Activated CD8-positive, alpha-beta memory T cell treated with anti-CD3 and anti-CD28 coated beads for 24 hours (primary cell): ENCODE measurements around the gene TEX13D.
A peak's percentile ranks its signal among the peaks of the same experiment; 100 is the strongest.
"Not testable (repeated sequence)": the region's sequence is repeated elsewhere in the genome, so short reads cannot be mapped to it uniquely, and the experiment has no call there.

Experiments used
- DNase-seq: peaks from one replicate; pipeline ENCODE4 v3.0.0-alpha.2; 2020

Gene TEX13D

DNA sequence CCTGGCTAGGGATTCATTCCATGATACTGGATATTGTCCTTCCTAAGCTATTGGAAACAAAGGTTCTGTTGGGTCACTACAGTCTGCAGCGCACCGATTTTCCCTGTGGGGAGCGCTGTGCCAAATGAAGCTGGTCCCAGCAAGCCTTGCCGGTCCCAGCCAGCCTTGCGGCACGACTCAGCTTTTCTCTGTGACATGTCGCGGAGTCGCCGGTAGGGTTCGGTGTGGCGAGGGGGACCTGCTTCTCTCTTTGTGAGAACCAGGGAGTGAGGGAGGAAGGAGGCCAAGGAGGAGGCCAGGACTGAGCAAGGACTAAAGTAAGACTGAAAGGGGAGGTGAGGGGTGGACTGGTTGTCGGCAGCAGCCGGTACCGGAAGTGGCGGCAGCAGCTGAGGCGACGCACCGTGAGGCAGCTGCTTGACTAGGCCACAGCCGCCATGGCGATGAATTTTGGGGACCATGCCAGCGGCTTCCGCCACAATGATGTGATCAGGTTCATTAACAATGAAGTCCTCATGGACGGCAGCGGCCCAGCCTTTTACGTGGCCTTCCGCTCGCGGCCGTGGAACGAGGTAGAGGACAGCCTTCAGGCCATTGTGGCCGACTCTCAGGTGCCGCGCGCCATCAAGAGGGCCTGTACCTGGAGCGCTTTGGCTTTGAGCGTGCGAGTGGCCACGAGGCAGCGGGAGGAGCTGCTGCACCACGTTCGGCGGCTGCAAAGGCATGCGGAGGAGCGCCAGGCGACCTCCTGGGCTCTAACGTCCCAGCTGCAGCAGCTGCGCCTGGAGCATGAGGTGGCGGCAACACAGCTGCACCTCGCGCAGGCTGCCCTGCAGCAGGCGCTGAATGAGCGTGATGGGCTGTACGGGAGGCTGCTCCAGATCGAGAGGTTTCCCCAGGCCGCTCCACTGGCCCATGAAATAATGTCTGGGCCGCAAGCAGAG lies at the start of gene TEX13D:
TSS of gene TEX13D (plus strand) at position 180 of the 944 bp plus-strand sequence. CDS start at position 438, 258 bp downstream.
- DNase-seq = no peak

DNA sequence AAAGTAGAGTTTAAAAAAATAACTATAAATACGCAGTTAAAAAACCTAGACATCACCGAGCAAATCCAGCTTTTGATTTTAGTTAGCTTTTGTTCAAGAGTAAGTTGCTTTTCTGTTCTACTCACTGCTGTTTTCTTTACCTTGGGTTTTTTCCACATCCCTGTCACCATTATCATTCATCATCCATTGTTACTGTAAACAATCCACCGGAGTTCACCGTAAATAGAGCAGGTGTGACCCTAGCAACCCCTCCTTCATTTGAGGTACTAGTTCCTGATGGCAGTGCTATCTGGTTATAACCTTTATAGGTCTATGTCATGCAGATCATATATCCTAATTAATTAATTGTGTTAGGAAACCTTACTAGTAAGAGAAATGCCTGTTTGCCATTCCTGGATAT lies 43.0 kb upstream of the TEX13D start:
- no peak for DNase-seq

DNA sequence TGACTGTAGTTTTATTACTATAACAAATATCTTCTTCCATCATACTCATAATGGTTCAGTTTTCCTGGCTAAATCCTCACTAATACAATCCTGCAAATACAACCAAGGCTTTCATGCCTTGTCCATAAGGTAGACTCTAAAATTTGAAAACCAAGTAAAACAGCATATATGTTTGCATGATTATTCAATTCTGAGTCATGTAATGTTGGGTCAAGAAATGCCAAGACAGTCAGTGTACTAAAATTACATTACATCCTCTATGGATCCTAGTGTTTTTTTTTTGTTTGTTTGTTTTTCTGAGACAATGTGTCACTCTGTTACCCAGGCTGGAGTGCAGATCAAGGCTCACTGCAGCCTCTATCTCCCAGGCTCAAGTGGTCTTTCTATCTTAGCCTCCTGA lies 38.6 kb upstream of the TEX13D start:
- DNase-seq = no peak

- DNase-seq = not testable (repeated sequence)
Measured at GRCh38 chrX:124299323-124299722, 33.1 kb upstream of the TEX13D start.

DNA sequence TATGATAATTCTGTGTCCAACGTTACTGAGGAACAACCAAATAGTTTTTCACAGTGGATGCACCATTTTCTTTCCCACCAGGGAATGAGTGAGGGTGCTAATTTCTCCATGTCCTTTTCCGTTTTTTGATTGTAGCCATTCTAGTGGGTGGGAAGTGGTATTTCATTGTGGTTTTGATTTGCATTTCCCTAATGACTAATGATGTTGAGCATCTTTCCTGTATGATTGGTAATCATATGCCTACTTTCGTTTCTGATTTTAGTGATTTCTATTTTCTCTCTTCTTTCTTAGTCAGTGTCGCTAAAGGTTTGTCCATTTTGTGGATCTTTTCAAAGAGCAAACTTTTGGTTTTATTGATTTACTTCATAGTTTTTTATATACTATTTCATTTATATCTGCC lies 32.1 kb upstream of the TEX13D start:
- no peak for DNase-seq

GRCh38 chrX:124307253-124307907 lies 25.1 kb upstream of the TEX13D start:
- DNase-seq = no peak

DNA sequence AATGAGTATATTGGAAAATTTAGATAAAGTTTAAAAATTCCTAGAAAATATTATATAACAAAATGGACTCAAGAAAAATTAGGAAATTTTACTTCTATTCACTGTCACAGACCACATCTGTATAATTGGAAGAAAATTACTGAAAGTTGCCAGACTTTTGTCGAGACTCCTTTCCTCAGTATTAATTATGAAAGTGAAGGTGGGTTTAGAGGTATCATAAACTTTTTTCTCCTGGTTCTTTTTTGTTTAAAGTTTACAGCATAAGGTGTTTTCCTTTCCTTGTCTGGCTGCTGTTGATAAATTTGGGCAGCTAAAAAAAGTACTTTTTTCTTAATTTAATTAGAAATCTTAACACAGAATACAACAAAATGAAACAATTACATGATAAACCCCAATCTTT lies 6.7 kb upstream of the TEX13D start:
- DNase-seq = no peak

DNA sequence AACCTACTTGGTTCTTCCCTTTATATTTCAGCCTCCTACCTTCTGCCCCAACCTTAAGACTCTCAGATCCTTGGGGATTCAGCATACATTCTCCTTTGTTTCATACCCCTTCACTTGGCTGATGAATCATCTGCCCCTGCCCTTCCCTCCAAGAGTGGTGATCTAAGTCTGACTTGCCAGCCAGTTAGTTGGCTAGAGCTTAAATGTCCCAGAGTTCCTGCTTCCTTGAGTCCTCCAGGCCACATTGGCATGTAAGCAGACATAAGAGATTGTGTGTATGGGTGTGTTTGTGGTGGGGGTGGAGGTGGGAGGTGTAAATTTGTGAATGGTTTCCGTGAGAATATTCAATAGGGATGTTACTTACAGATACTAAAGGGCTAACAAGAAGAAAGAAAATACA lies 3.7 kb upstream of the TEX13D start:
- DNase-seq = no peak

DNA sequence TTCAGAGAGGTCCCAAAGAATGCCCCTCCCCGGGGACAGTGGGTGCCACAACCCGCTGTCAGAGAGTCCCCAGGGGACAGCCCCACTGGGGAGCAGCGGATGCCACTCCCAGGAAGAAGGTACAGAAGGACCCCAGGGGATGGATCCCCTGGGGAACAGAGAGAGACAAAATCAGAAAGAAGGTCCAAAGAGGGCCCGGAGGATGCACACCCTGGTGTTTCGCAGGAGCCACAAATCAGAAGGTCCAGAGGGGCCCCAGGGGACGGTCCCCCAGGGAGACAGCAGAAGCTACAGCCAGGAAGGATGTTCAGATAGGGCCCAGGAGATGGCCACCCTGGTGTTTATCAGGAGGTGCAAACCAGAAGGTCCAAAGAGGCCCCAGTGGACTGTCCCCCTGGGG lies 1.4 kb downstream of the TEX13D start:
- DNase-seq = no peak

DNA sequence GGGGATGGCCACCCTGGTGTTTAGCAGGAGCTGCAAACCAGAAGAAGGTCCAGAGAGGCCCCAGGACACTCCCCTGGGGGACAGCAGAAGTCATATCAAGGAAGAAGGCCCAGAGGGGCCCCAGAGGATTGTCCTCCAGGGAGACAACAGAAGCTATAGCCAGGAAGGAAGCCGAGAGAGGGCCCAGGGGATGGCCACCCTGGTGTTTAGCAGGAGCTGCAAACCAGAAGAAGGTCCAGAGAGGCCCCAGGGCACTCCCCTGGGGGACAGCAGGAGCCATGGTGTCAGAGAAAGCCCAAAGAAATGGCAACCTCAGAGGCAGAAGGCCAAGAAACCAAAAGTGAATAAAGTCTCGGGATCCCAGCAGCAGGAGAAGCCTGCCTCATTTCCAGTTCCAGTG lies 2.1 kb downstream of the TEX13D start:
- DNase-seq = not testable (repeated sequence)

DNA sequence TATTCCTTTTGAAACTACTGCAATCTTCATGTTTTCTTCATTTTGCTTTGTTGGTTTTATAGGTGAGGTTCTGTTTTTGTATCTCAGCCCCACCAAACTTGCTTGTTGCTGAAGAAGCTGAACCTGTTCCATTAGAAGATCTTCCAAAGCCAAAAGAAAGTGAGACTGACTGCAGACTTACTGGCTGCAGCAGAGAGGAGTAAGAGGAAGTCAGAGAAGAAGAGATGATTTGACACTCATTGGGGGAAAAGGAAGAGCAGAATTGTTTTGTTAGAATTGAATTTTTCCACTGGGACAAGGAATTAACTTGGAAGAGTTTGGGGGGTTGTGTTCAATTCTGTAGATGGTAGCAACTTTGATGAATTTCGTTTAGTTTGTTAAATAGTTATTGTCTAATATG lies 3.1 kb downstream of the TEX13D start:
- no peak for DNase-seq

GRCh38 chrX:124337916-124338315 lies 5.5 kb downstream of the TEX13D start:
- DNase-seq = no peak

DNA sequence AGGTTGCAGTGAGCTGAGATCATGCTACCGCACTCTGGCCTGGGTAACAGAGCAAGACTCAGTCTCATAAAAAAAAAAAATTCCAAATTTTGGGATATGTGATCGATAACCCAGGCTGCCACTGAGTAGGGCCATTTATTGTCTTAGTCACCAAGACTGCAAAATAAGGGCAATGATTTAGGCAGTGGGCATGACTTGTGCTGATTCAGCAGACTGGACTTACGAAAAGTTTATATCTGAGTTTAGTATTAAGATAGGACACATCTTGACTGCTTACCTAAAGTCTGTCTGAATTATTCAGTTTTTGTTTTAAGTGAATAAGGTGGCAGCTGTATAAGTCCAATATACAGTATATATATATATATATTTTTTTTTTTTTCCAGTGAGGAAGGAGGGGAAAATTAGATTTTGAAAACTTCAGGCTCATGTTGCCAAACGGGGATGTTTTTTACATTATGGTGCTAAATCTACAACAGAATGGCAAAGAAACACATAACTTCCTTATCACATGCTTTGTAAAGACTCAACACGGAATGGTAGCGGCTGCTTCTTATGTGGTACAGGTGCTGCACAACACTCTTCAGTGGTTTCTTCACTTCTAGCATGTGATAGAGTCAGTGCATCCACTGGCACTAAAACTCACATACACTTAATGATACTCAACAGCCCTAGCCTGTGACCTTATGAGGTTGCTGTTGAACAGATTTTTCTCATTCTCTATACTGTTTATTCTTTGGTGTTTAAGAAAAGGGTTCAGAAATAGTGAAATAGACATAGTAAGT lies 6.5 kb downstream of the TEX13D start:
- no peak for DNase-seq

DNA sequence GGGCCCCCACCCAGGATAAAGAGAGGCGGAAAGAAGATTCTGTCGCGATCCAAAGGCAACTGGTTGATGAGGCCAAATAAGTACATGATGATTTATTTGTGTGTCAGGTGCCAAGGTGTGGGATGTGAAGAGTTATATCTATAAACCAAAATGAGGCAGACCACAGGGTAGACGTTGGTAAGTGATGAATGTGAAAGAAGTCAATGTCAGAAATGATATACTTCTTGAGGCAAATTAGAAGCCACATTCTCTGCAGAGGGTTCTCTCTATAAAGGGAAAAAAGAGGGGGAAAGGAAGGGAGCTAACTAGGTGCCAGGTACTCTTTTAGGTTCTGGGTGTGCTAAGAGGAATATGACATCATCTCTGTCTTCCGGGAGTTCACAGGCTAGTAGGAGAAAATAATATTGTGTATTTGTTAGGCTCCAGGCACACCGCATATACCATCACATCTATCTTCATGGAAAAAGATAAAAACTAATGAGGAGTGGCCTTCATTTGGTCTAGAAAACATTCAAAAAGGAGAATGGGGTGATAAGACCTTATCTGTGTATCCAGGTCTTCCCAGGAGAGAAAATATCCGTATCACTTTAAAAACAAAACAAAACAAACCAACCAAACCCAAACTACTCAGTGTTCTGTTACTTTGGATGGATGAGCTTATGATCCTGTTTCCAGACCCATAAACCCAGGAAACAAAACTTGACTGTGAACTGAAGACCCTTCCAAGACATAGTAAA lies 9.1 kb downstream of the TEX13D start:
- DNase-seq = no peak

GRCh38 chrX:124342174-124342867 lies 9.9 kb downstream of the TEX13D start:
- no peak for DNase-seq

- no peak for DNase-seq
Measured at GRCh38 chrX:124343016-124343415, 10.6 kb downstream of the TEX13D start.

DNA sequence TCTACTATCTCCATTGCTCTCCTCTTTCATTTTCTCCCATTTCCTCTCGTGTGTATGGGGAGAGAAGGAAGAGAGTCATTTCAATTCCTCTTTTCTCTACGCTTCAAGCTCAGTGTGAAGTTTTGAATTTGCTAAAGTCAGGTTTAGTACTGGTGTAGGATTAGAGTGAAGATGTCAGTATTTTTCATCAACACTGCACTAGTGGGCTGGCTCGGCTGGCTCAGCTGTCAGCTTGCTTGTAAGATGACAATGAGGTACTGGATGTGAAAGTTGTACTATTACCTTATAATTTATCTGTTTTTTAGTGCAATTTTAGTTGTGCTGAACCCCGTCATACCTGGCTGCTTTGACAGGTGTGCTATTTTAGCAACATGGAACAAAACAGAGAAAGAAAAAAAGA lies 11.8 kb downstream of the TEX13D start:
- no peak for DNase-seq

- DNase-seq = peak; percentile 75
Measured at GRCh38 chrX:124346117-124346876, 13.8 kb downstream of the TEX13D start, which contains the start of gene SH2D1A. Gene SH2D1A, plus strand, starts transcription at chrX:124346563. Its CDS starts 80 bp downstream, at chrX:124346643.

GRCh38 chrX:124346877-124347241 lies 14.4 kb downstream of the TEX13D start:
- DNase-seq = no peak

DNA sequence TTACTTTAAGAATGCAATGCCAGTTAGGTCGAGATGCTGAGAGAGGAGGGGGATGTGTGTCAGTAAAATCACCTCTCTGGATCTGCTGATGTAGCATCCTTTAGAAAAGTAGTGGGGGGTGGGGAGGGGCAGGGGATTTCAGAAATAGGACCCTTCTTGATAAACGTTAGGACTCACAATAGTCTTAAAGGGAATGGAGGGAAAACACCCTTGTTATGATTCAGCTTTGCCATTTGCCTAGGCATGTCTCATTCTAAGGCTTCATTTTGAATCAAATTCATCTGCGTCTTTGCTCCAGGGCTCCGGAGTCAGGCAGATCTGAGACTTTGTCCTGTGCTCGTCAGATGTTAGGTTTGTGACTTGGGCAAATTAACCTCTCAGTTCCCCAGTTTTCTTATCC lies 14.8 kb downstream of the TEX13D start:
- DNase-seq = peak; percentile 64

GRCh38 chrX:124348182-124348581 lies 15.7 kb downstream of the TEX13D start:
- DNase-seq = no peak
